ENCODE measurements around the gene KDSR.

GRCh38 chr18:63399300-63399699 is 32.3 kb upstream of the KDSR start:
- TF ChIP-seq EZH2 (IDR thresholded peaks at IDR 0.05; ENCODE audit: insufficient read depth, poor library complexity, severe bottlenecking), result no peak
- TF ChIP-seq EZH2phosphoT487 (IDR thresholded peaks at IDR 0.05; ENCODE audit: insufficient read depth, low read depth), result no peak
